ENCODE results near the gene R3HDML. TPM values are rescaled to one million over a fixed set of nuclear protein-coding genes. Genes with fewer than 3 reads are reported as not detected.

The R3HDML gene
- total and polyA plus RNA-seq, 2 of the 13 experiments (the other 11 are each of a cell fraction or from before 2014, with no cell fraction given) = not detected

- TF ChIP-seq ZNF574 (CRISPR knock-in tag; IDR thresholded peaks at IDR 0.05) (peak; percentile 27; the same call in 1 of the 2 replicates), ZBTB46 (CRISPR knock-in tag; IDR thresholded peaks at IDR 0.05; ENCODE audit: borderline replicate concordance) (no peak), SNAPC2 (CRISPR knock-in tag; IDR thresholded peaks at IDR 0.05) (no peak), ZBTB2 (CRISPR knock-in tag; IDR thresholded peaks at IDR 0.05; ENCODE audit: low read depth) (no peak), HNF1A (IDR thresholded peaks at IDR 0.05; ENCODE audit: low read depth) (no peak), HNF1A (CRISPR knock-in tag; IDR thresholded peaks at IDR 0.05; ENCODE audit: borderline replicate concordance) (peak; percentile 25; the same call in 1 of the 2 replicates), ZNF441 (CRISPR knock-in tag; IDR thresholded peaks at IDR 0.05; ENCODE audit: borderline replicate concordance) (no peak), ZNF768 (CRISPR knock-in tag; IDR thresholded peaks at IDR 0.05) (peak; percentile 50; the same call in 1 of the 2 replicates), SPEN (CRISPR knock-in tag; IDR thresholded peaks at IDR 0.05; ENCODE audit: low read depth) (no peak), DBP (CRISPR knock-in tag; IDR thresholded peaks at IDR 0.05; ENCODE audit: not compliant biosample characterization) (no peak), TP53 (CRISPR knock-in tag; conservative IDR thresholded peaks at IDR 0.05) (no peak), YEATS4 (CRISPR knock-in tag; IDR thresholded peaks at IDR 0.05; ENCODE audit: borderline replicate concordance) (no peak), THAP7 (CRISPR knock-in tag; IDR thresholded peaks at IDR 0.05) (no peak), HOXA9 (CRISPR knock-in tag; IDR thresholded peaks at IDR 0.05; ENCODE audit: borderline replicate concordance) (no peak), GPN1 (CRISPR knock-in tag; IDR thresholded peaks at IDR 0.05; ENCODE audit: borderline replicate concordance) (0 out of 2 replicates have a peak, but pooled peaks have one; percentile 23), HMGA1 (CRISPR knock-in tag; conservative IDR thresholded peaks at IDR 0.05) (no peak)
Measured at GRCh38 chr20:44324343-44324742, 12.5 kb upstream of the R3HDML start (continued).

Measured in HepG2 (cell line).